H9 (cell line): ENCODE data around the gene PEX5. TPM values are rescaled to one million over a fixed set of nuclear protein-coding genes. Genes with fewer than 3 reads are reported as not detected.

Experiments used
- DNase-seq: peaks from one replicate; pipeline ENCODE4 v3.0.0-alpha.2; 2017
- H2AFZ ChIP-seq: one replicate; pipeline ENCODE4 v1.6.1; 2013; ENCODE audit warnings: mild to moderate bottlenecking, low read length, control low read depth, moderate library complexity
- H2AK5ac ChIP-seq: 2 replicates; pipeline ENCODE4 v1.6.1; 2013; ENCODE audit warnings: low read length, control low read depth, mixed read lengths; ENCODE audit not compliant: insufficient read length
- H2BK120ac ChIP-seq: one replicate; pipeline ENCODE4 v1.6.1; 2013; ENCODE audit warnings: low read depth, mild to moderate bottlenecking, low read length, control low read depth, inconsistent platforms; ENCODE audit not compliant: poor library complexity, severe bottlenecking
- H2BK12ac ChIP-seq: 2 replicates; pipeline ENCODE4 v1.6.1; 2013; ENCODE audit warnings: low read length, control low read depth, mixed read lengths, low read depth; ENCODE audit not compliant: insufficient read length
- H2BK15ac ChIP-seq: 2 replicates; pipeline ENCODE4 v1.6.1; 2013; ENCODE audit warnings: low read depth, low read length, control low read depth
- H2BK20ac ChIP-seq: one replicate; pipeline ENCODE4 v1.6.1; 2013; ENCODE audit warnings: low read depth, mild to moderate bottlenecking, low read length, control low read depth, inconsistent platforms; ENCODE audit not compliant: poor library complexity, severe bottlenecking
- H2BK5ac ChIP-seq: 2 replicates; pipeline ENCODE4 v1.6.1; 2013; ENCODE audit warnings: low read length, control low read depth, mixed read lengths; ENCODE audit not compliant: insufficient read length
- H3K14ac ChIP-seq: 2 replicates; pipeline ENCODE4 v1.6.1; 2013; ENCODE audit warnings: low read length, control low read depth; ENCODE audit not compliant: insufficient read depth
- H3K18ac ChIP-seq: 2 replicates; pipeline ENCODE4 v1.6.1; 2013; ENCODE audit warnings: low read depth, mild to moderate bottlenecking, mixed read lengths, low read length, control low read depth; ENCODE audit not compliant: insufficient read length
- H3K23ac ChIP-seq: 2 replicates; pipeline ENCODE4 v1.6.1; 2013; ENCODE audit warnings: low read length, control low read depth, mixed read lengths, low read depth; ENCODE audit not compliant: insufficient read length
- H3K23me2 ChIP-seq: 2 replicates; pipeline ENCODE4 v1.6.1; 2013; ENCODE audit warnings: low read depth, mild to moderate bottlenecking, mixed read lengths, low read length, control low read depth; ENCODE audit not compliant: insufficient read length, poor library complexity, severe bottlenecking
- H3K27ac ChIP-seq: 2 replicates; pipeline ENCODE4 v1.5.1; 2013; ENCODE audit warnings: low read length, control low read depth, mixed read lengths, low read depth; ENCODE audit not compliant: insufficient read length
- H3K27me3 ChIP-seq: 2 replicates; pipeline ENCODE4 v1.6.1; 2013; ENCODE audit warnings: low read length, control low read depth, inconsistent platforms; ENCODE audit not compliant: insufficient read depth
- H3K4ac ChIP-seq: 2 replicates; pipeline ENCODE4 v1.6.1; 2013; ENCODE audit warnings: low read depth, mild to moderate bottlenecking, control low read depth, inconsistent platforms, low read length, moderate library complexity
- H3K4me1 ChIP-seq: 2 replicates; pipeline ENCODE4 v1.6.1; 2013; ENCODE audit warnings: low read length, control low read depth, inconsistent platforms; ENCODE audit not compliant: insufficient read depth
- H3K4me2 ChIP-seq: 2 replicates; pipeline ENCODE4 v1.6.1; 2013; ENCODE audit warnings: low read length, control low read depth, mixed read lengths; ENCODE audit not compliant: insufficient read length, insufficient read depth
- H3K56ac ChIP-seq: 2 replicates; pipeline ENCODE4 v1.6.1; 2013; ENCODE audit warnings: low read depth, mild to moderate bottlenecking, mixed read lengths, low read length, control low read depth; ENCODE audit not compliant: insufficient read length
- H3K79me1 ChIP-seq: 2 replicates; pipeline ENCODE4 v1.6.1; 2013; ENCODE audit warnings: low read depth, mild to moderate bottlenecking, moderate library complexity, low read length, control low read depth, inconsistent platforms; ENCODE audit not compliant: insufficient read depth, poor library complexity, severe bottlenecking
- H3K79me2 ChIP-seq: 2 replicates; pipeline ENCODE4 v1.6.1; 2013; ENCODE audit warnings: low read length, control low read depth, inconsistent platforms; ENCODE audit not compliant: insufficient read depth
- H3K9ac ChIP-seq: 2 replicates; pipeline ENCODE4 v1.6.1; 2013; ENCODE audit warnings: low read length, control low read depth, mixed read lengths; ENCODE audit not compliant: insufficient read length; ENCODE audit errors: extremely low read depth
- H3K9me3 ChIP-seq: one replicate; pipeline ENCODE4 v1.6.1; 2013; ENCODE audit warnings: low read depth, low read length, inconsistent platforms; ENCODE audit not compliant: control insufficient read depth
- H3T11ph ChIP-seq: one replicate; pipeline ENCODE4 v1.6.1; 2013; ENCODE audit warnings: mild to moderate bottlenecking, low read length, control low read depth, inconsistent platforms
- H4K20me1 ChIP-seq: one replicate; pipeline ENCODE4 v1.6.1; 2013; ENCODE audit not compliant: control insufficient read depth, insufficient read length, insufficient read depth
- H4K5ac ChIP-seq: 2 replicates; pipeline ENCODE4 v1.6.1; 2013; ENCODE audit warnings: low read depth, mild to moderate bottlenecking, mixed read lengths, low read length, control low read depth; ENCODE audit not compliant: insufficient read length
- H4K8ac ChIP-seq: replicated peaks from 2 replicates; pipeline ENCODE4 v1.6.1; 2013; ENCODE audit warnings: low read length, control low read depth, mixed read lengths, low read depth; ENCODE audit not compliant: insufficient read length
- H4K91ac ChIP-seq: 2 replicates; pipeline ENCODE4 v1.6.1; 2013; ENCODE audit warnings: low read depth, mild to moderate bottlenecking, moderate library complexity, mixed read lengths, low read length, control low read depth; ENCODE audit not compliant: insufficient read length
- H3K27ac Mint-ChIP-seq, 3 experiments: 2 replicates in 2 of 3; 3 replicates in 1 of 3; pipeline ENCODE4 v1.8.0; 2020 to 2021; ENCODE audit warnings: mixed read lengths in 3 of 3, mild to moderate bottlenecking in 1 of 3, moderate library complexity in 1 of 3
- H3K27me3 Mint-ChIP-seq: 2 replicates; pipeline ENCODE4 v1.8.0; 2021; ENCODE audit warnings: low read depth, mild to moderate bottlenecking, moderate library complexity, mixed read lengths
- H3K36me3 Mint-ChIP-seq, 3 experiments: 2 replicates in 2 of 3; 3 replicates in 1 of 3; pipeline ENCODE4 v1.8.0; 2020 to 2021; ENCODE audit warnings: low read depth in 3 of 3, mixed read lengths in 3 of 3; ENCODE audit not compliant: insufficient read depth in 1 of 3
- H3K4me1 Mint-ChIP-seq, 2 experiments: 2 replicates each; pipeline ENCODE4 v1.8.0; 2020; ENCODE audit warnings: mixed read lengths in 2 of 2
- H3K4me3 Mint-ChIP-seq, 2 experiments: 2 replicates in 1 of 2; 3 replicates in 1 of 2; pipeline ENCODE4 v1.8.0; 2020 to 2021; ENCODE audit warnings: mild to moderate bottlenecking in 2 of 2, mixed read lengths in 2 of 2, moderate library complexity in 1 of 2
- H3K9me3 Mint-ChIP-seq, 2 experiments: 2 replicates in 1 of 2; 3 replicates in 1 of 2; pipeline ENCODE4 v1.8.0; 2020; ENCODE audit warnings: mild to moderate bottlenecking in 2 of 2, mixed read lengths in 2 of 2, moderate library complexity in 1 of 2
- WGBS: extraction: QIAGEN DNeasy Blood & Tissue Kit; methylation state at CpG from one replicate; pipeline ENCODE4 v1.1.7; 2013; ENCODE audit warnings: missing lambda C conversion rate, low lambda C conversion rate, mixed read lengths; ENCODE audit not compliant: insufficient read length; ENCODE audit errors: extremely low coverage; 5-methylcytosine and 5-hydroxymethylcytosine counted together
- total RNA-seq: library from RNA; stranded (reverse); gene quantifications from 2 replicates; pipeline ENCODE4 v1.2.1, GENCODE V29; 2021
- TF ChIP-seq, protein P1 (sequence below): fragments of 200-600 bp; sonication (generic); conservative IDR thresholded peaks from 3 replicates; pipeline ENCODE4 v1.8.0; 2021; ENCODE audit warnings: antibody characterized with exemption, mild to moderate bottlenecking

PEX5 gene
- total RNA-seq, 1 experiment from 2014 or later, result 40.5 TPM

DNA sequence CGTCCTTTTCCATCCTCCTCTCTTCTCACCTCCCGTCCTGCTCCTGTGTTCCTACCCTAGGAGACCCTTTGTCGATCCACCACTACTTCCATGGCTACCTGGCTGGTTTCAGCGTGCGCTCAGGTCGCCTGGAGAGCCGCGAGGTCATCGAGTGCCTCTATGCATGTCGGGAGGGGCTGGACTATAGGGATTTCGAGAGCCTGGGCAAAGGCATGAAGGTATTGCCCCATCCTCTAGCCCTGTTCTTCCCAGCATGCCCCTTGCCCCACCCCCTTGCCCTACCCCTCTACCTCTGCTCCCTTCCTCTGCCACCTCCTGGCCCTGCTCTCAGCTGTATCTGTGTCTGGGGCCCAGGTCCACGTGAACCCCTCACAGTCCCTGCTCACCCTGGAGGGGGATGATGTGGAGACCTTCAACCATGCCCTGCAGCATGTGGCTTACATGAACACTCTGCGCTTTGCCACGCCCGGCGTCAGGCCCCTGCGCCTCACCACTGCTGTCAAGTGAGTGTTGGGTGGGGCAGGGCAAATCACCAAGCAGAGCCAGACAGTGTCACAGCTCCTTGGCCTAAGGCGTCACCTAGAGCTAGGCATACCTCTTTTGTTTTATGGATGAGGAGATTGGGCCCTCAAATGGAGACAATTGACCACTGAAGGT, 46.5 kb upstream of the PEX5 start:
- Histone ChIP-seq H2BK12ac (no peak overlapping the region), H2BK20ac (no peak overlapping the region), H3K14ac (no peak overlapping the region), H3K27me3 (no peaks in the 10 kb centered on the region), H3K4me1 (no peaks in the 10 kb centered on the region), H2BK15ac (no peak overlapping the region), H3K4ac (no peak overlapping the region), H4K20me1 (no peaks in the 10 kb centered on the region), H4K5ac (no peak overlapping the region), H3K9me3 (no peaks in the 10 kb centered on the region), H4K8ac (no peak overlapping the region), H3K23me2 (no peaks in the 10 kb centered on the region), H3K23ac (no peak overlapping the region), H2BK5ac (no peak overlapping the region), H3K9ac (no peak overlapping the region), H3K4me2 (no peak overlapping the region), H2AFZ (no peak overlapping the region), H3T11ph (no peak overlapping the region), H3K79me2 (no peaks in the 10 kb centered on the region), H4K91ac (no peak overlapping the region), H3K56ac (no peak overlapping the region), H2BK120ac (no peak overlapping the region), H3K27ac (no peak overlapping the region), H3K79me1 (no peaks in the 10 kb centered on the region), H3K18ac (no peak overlapping the region), H2AK5ac (no peak overlapping the region)
- H3K36me3 Mint-ChIP-seq, result peaks cover 7 to 43% (median 16%) of the 10 kb centered on the region in 3 experiments; a peak in 5 of 7 replicates
- no peak overlapping the region for H3K4me3 Mint-ChIP-seq
- no CpG with 5 or more reads among the region's 18 CpGs for WGBS
- H3K27ac Mint-ChIP-seq, result no peak overlapping the region; a peak in 1 of 7 replicates
- TF ChIP-seq, protein P1, sequence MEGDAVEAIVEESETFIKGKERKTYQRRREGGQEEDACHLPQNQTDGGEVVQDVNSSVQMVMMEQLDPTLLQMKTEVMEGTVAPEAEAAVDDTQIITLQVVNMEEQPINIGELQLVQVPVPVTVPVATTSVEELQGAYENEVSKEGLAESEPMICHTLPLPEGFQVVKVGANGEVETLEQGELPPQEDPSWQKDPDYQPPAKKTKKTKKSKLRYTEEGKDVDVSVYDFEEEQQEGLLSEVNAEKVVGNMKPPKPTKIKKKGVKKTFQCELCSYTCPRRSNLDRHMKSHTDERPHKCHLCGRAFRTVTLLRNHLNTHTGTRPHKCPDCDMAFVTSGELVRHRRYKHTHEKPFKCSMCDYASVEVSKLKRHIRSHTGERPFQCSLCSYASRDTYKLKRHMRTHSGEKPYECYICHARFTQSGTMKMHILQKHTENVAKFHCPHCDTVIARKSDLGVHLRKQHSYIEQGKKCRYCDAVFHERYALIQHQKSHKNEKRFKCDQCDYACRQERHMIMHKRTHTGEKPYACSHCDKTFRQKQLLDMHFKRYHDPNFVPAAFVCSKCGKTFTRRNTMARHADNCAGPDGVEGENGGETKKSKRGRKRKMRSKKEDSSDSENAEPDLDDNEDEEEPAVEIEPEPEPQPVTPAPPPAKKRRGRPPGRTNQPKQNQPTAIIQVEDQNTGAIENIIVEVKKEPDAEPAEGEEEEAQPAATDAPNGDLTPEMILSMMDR, result no peak
- no peak for DNase-seq
- H3K9me3 Mint-ChIP-seq, result no peaks in the 10 kb centered on the region
- no peaks in the 10 kb centered on the region for H3K4me1 Mint-ChIP-seq
- no peaks in the 10 kb centered on the region; the same call in 1 of the 2 replicates for H3K27me3 Mint-ChIP-seq
